HEK293 (cell line): ENCODE measurements around the gene PPP3CA.

Source experiments
- CTCF ChIA-PET: fragments of 350-600 bp; formaldehyde crosslinking; extraction: SDS; loops from one replicate; lab custom pipeline; 2021; ENCODE audit warnings: antibody characterized with exemption; lab: Yijun Ruan, JAX
- POLR2A ChIA-PET: fragments of 300-600 bp; formaldehyde crosslinking; extraction: SDS; loops from one replicate; lab custom pipeline; 2020; ENCODE audit warnings: antibody characterized with exemption, inconsistent platforms; lab: Yijun Ruan, JAX
- H3K27ac ChIP-seq: fragments of 200-500 bp; sonication (Bioruptor generic); 2 replicates; pipeline ENCODE4 v1.5.1; 2014; ENCODE audit warnings: low read depth, low read length, control low read depth, inconsistent platforms; ENCODE audit errors: extremely low read depth
- H3K36me3 ChIP-seq, 2 experiments: fragments of 200-500 bp in 1 of 2; sonication (Bioruptor generic) in 1 of 2; 1 replicate in 1 of 2; 2 replicates in 1 of 2; pipeline ENCODE4 v1.5.1; 2014 to 2017; ENCODE audit warnings: inconsistent platforms in 2 of 2, low read length in 2 of 2; ENCODE audit not compliant: control insufficient read depth in 2 of 2, insufficient read depth in 1 of 2
- H3K4me1 ChIP-seq: fragments of 200-500 bp; sonication (Bioruptor generic); 2 replicates; pipeline ENCODE4 v1.5.1; 2014; ENCODE audit warnings: mild to moderate bottlenecking, low read length, inconsistent platforms; ENCODE audit not compliant: control insufficient read depth, insufficient read depth
- H3K4me3 ChIP-seq: 2 replicates; pipeline ENCODE4 v1.5.1; 2011; ENCODE audit warnings: low read depth, mild to moderate bottlenecking, control low read depth, low read length, moderate library complexity
- H3K9me3 ChIP-seq: fragments of 200-500 bp; sonication (Bioruptor generic); 2 replicates; pipeline ENCODE4 v1.5.1; 2014; ENCODE audit warnings: low read depth, low read length, inconsistent platforms; ENCODE audit not compliant: control insufficient read depth, insufficient read depth
- EGR2 ChIP-seq: fragments of 450-650 bp; formaldehyde crosslinking; IDR thresholded peaks from 2 replicates; pipeline ENCODE4 v1.5.1; 2016; ENCODE audit warnings: low read depth, missing biosample characterization, missing genetic modification characterization
- ELK4 ChIP-seq: IDR thresholded peaks from 2 replicates; pipeline ENCODE4 v1.6.1; 2011; ENCODE audit warnings: mild to moderate bottlenecking, low read depth, low read length, borderline replicate concordance
- GLIS1 ChIP-seq: fragments of 450-650 bp; formaldehyde crosslinking; IDR thresholded peaks from 2 replicates; pipeline ENCODE4 v1.5.1; 2016; ENCODE audit warnings: missing biosample characterization, missing genetic modification characterization
- IKZF3 ChIP-seq: fragments of 450-650 bp; IDR thresholded peaks from 2 replicates; pipeline ENCODE4 v1.5.0; 2018; ENCODE audit warnings: missing biosample characterization, mild to moderate bottlenecking, missing genetic modification characterization, moderate library complexity
- MYNN ChIP-seq: fragments of 450-650 bp; formaldehyde crosslinking; IDR thresholded peaks from 2 replicates; pipeline ENCODE4 v1.5.1; 2016; ENCODE audit warnings: missing biosample characterization, missing genetic modification characterization, borderline replicate concordance
- OSR2 ChIP-seq: fragments of 450-650 bp; formaldehyde crosslinking; IDR thresholded peaks from 2 replicates; pipeline ENCODE4 v1.5.1; 2016; ENCODE audit warnings: missing biosample characterization, missing genetic modification characterization
- OVOL3 ChIP-seq: fragments of 450-650 bp; formaldehyde crosslinking; IDR thresholded peaks from 2 replicates; pipeline ENCODE4 v1.5.1; 2016; ENCODE audit warnings: missing biosample characterization, missing genetic modification characterization
- SETDB1 ChIP-seq: IDR thresholded peaks from one replicate; pipeline ENCODE4 v1.6.1; 2017; ENCODE audit warnings: mild to moderate bottlenecking, low read length, moderate library complexity, mixed read lengths; ENCODE audit not compliant: insufficient read length
- ZBTB8A ChIP-seq: fragments of 450-650 bp; formaldehyde crosslinking; IDR thresholded peaks from 2 replicates; pipeline ENCODE4 v1.5.1; 2016; ENCODE audit warnings: missing biosample characterization, missing genetic modification characterization
- ZNF174 ChIP-seq: fragments of 450-650 bp; formaldehyde crosslinking; IDR thresholded peaks from 2 replicates; pipeline ENCODE4 v1.5.0; 2017; ENCODE audit warnings: missing biosample characterization, mild to moderate bottlenecking, missing genetic modification characterization
- ZNF175 ChIP-seq: fragments of 450-650 bp; formaldehyde crosslinking; IDR thresholded peaks from 2 replicates; pipeline ENCODE4 v1.5.1; 2016; ENCODE audit warnings: missing biosample characterization, missing genetic modification characterization
- ZNF221 ChIP-seq: fragments of 450-650 bp; formaldehyde crosslinking; IDR thresholded peaks from 2 replicates; pipeline ENCODE4 v1.5.1; 2017; ENCODE audit warnings: missing biosample characterization, missing genetic modification characterization, borderline replicate concordance
- ZNF366 ChIP-seq: fragments of 450-650 bp; formaldehyde crosslinking; conservative IDR thresholded peaks from 2 replicates; pipeline ENCODE4 v1.5.1; 2016; ENCODE audit warnings: missing biosample characterization, missing genetic modification characterization
- ZNF37A ChIP-seq: fragments of 450-650 bp; IDR thresholded peaks from 2 replicates; pipeline ENCODE4 v1.5.1; 2018; ENCODE audit warnings: missing biosample characterization, missing genetic modification characterization
- ZNF391 ChIP-seq: fragments of 450-650 bp; formaldehyde crosslinking; IDR thresholded peaks from 2 replicates; pipeline ENCODE4 v1.5.1; 2016; ENCODE audit warnings: low read depth, missing biosample characterization, missing genetic modification characterization, borderline replicate concordance
- ZNF394 ChIP-seq: fragments of 450-650 bp; formaldehyde crosslinking; IDR thresholded peaks from 2 replicates; pipeline ENCODE4 v1.5.1; 2016; ENCODE audit warnings: missing biosample characterization, missing genetic modification characterization, mild to moderate bottlenecking, moderate library complexity, borderline replicate concordance
- ZNF514 ChIP-seq: fragments of 450-650 bp; formaldehyde crosslinking; IDR thresholded peaks from 2 replicates; pipeline ENCODE4 v1.5.1; 2016; ENCODE audit warnings: missing biosample characterization, missing genetic modification characterization
- ZNF530 ChIP-seq: fragments of 450-650 bp; formaldehyde crosslinking; IDR thresholded peaks from 2 replicates; pipeline ENCODE4 v1.5.1; 2016; ENCODE audit warnings: low read depth, missing biosample characterization, missing genetic modification characterization
- ZNF555 ChIP-seq: fragments of 450-650 bp; formaldehyde crosslinking; conservative IDR thresholded peaks from 2 replicates; pipeline ENCODE4 v1.5.1; 2017; ENCODE audit warnings: missing biosample characterization, mild to moderate bottlenecking, missing genetic modification characterization, inconsistent platforms
- ZNF560 ChIP-seq: fragments of 450-650 bp; formaldehyde crosslinking; IDR thresholded peaks from 2 replicates; pipeline ENCODE4 v1.5.1; 2017; ENCODE audit warnings: missing biosample characterization, missing genetic modification characterization, borderline replicate concordance
- ZNF571 ChIP-seq: fragments of 450-650 bp; formaldehyde crosslinking; IDR thresholded peaks from 2 replicates; pipeline ENCODE4 v1.5.0; 2017; ENCODE audit warnings: missing biosample characterization, missing genetic modification characterization
- ZNF596 ChIP-seq: fragments of 450-650 bp; IDR thresholded peaks from 2 replicates; pipeline ENCODE4 v1.5.0; 2018; ENCODE audit warnings: missing biosample characterization, mild to moderate bottlenecking, missing genetic modification characterization, moderate library complexity
- ZNF623 ChIP-seq: fragments of 450-650 bp; formaldehyde crosslinking; IDR thresholded peaks from 2 replicates; pipeline ENCODE4 v1.5.1; 2016; ENCODE audit warnings: missing biosample characterization, missing genetic modification characterization
- ZNF624 ChIP-seq: fragments of 450-650 bp; formaldehyde crosslinking; IDR thresholded peaks from 2 replicates; pipeline ENCODE4 v1.5.1; 2017; ENCODE audit warnings: missing biosample characterization, missing genetic modification characterization
- ZNF707 ChIP-seq: fragments of 450-650 bp; formaldehyde crosslinking; IDR thresholded peaks from 2 replicates; pipeline ENCODE4 v1.5.1; 2016; ENCODE audit warnings: missing biosample characterization, missing genetic modification characterization
- ZNF791 ChIP-seq: fragments of 450-650 bp; formaldehyde crosslinking; IDR thresholded peaks from 2 replicates; pipeline ENCODE4 v1.5.1; 2016; ENCODE audit warnings: missing biosample characterization, missing genetic modification characterization
- TF ChIP-seq, protein P1 (sequence below): fragments of 450-650 bp; formaldehyde crosslinking; IDR thresholded peaks from 2 replicates; pipeline ENCODE4 v1.5.1; 2017; ENCODE audit warnings: missing biosample characterization, missing genetic modification characterization
- TF ChIP-seq, protein P2 (sequence below): fragments of 450-650 bp; formaldehyde crosslinking; IDR thresholded peaks from 2 replicates; pipeline ENCODE4 v1.5.1; 2017; ENCODE audit warnings: missing biosample characterization, missing genetic modification characterization
- TF ChIP-seq, protein P3 (sequence below): fragments of 450-650 bp; formaldehyde crosslinking; IDR thresholded peaks from 2 replicates; pipeline ENCODE4 v1.5.1; 2016; ENCODE audit warnings: missing biosample characterization, missing genetic modification characterization

Gene PPP3CA

GRCh38 chr4:101218346-101218745 is 129.0 kb downstream of the PPP3CA start:
- Histone ChIP-seq H3K9me3 (no peaks in the 10 kb centered on the region), H3K27ac (no peak overlapping the region), H3K4me1 (no peaks in the 10 kb centered on the region), H3K4me3 (no peak overlapping the region), H3K36me3 (no peaks in the 10 kb centered on the region)
- TF ChIP-seq ELK4 (no peak), OVOL3 (tag by site-specific recombination) (no peak), MYNN (tag by site-specific recombination) (no peak), ZNF560 (tag by site-specific recombination) (no peak), ZNF366 (tag by site-specific recombination) (no peak)
- ChIA-PET POLR2A (no interaction called here), CTCF (no interaction called here)

- Histone ChIP-seq H3K9me3 (no peaks in the 10 kb centered on the region), H3K27ac (no peak overlapping the region), H3K4me3 (no peak overlapping the region), H3K36me3 (no peaks in the 10 kb centered on the region), H3K4me1 (no peaks in the 10 kb centered on the region)
- TF ChIP-seq ZNF175 (no peak), ZBTB8A (tag by site-specific recombination) (no peak), ZNF571 (tag by site-specific recombination) (no peak), OVOL3 (tag by site-specific recombination) (no peak), ZNF624 (no peak), ZNF174 (no peak), ZNF555 (tag by site-specific recombination) (no peak), ZNF391 (tag by site-specific recombination) (no peak), ZNF623 (tag by site-specific recombination) (no peak), ZNF221 (tag by site-specific recombination) (no peak), ZNF707 (no peak), GLIS1 (tag by site-specific recombination) (no peak)
- TF ChIP-seq, protein P1, sequence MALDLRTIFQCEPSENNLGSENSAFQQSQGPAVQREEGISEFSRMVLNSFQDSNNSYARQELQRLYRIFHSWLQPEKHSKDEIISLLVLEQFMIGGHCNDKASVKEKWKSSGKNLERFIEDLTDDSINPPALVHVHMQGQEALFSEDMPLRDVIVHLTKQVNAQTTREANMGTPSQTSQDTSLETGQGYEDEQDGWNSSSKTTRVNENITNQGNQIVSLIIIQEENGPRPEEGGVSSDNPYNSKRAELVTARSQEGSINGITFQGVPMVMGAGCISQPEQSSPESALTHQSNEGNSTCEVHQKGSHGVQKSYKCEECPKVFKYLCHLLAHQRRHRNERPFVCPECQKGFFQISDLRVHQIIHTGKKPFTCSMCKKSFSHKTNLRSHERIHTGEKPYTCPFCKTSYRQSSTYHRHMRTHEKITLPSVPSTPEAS = no peak
- ChIA-PET POLR2A (no interaction called here), CTCF (no interaction called here)
These were observed 129.8 kb downstream of the PPP3CA start for GRCh38 chr4:101217353-101218031.

DNA sequence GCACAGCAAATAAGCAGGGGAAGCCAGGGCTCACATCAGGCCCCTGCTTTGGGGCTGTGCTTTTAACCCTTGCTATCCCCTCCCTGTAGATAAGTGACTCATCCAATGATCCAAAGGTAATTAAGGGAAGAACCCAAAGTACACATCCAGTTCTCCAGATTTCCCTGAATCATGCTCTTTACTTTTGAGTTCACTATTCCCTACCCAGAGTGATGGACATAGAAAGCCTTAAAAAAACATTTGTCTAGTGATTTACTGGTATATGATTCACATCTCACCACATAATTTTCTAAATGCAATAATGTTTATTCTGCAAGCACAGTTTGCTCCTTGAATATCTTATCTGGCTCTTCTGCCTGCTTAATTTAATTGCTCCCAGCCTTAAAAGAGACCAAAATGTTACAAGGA is 136.2 kb downstream of the PPP3CA start:
- Histone ChIP-seq H3K36me3 (no peaks in the 10 kb centered on the region), H3K9me3 (no peaks in the 10 kb centered on the region), H3K27ac (no peak overlapping the region), H3K4me3 (no peak overlapping the region), H3K4me1 (peaks cover 4% of the 10 kb centered on the region; the same call in 1 of the 2 replicates)
- POLR2A ChIA-PET = no interaction called here
- CTCF ChIA-PET = no interaction called here
- TF ChIP-seq, protein P2, sequence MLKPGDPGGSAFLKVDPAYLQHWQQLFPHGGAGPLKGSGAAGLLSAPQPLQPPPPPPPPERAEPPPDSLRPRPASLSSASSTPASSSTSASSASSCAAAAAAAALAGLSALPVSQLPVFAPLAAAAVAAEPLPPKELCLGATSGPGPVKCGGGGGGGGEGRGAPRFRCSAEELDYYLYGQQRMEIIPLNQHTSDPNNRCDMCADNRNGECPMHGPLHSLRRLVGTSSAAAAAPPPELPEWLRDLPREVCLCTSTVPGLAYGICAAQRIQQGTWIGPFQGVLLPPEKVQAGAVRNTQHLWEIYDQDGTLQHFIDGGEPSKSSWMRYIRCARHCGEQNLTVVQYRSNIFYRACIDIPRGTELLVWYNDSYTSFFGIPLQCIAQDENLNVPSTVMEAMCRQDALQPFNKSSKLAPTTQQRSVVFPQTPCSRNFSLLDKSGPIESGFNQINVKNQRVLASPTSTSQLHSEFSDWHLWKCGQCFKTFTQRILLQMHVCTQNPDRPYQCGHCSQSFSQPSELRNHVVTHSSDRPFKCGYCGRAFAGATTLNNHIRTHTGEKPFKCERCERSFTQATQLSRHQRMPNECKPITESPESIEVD (tag by site-specific recombination) = peak; percentile 47
- no peak for TF ChIP-seq EGR2 (tag by site-specific recombination)
- TF ChIP-seq ZNF530 (tag by site-specific recombination) = no peak
- TF ChIP-seq ZNF394 (tag by site-specific recombination) = no peak
- TF ChIP-seq ZNF791 (tag by site-specific recombination) = no peak
- 0 out of 2 replicates have a peak, but pooled peaks have one; percentile 25 for TF ChIP-seq OSR2
- TF ChIP-seq, protein P3, sequence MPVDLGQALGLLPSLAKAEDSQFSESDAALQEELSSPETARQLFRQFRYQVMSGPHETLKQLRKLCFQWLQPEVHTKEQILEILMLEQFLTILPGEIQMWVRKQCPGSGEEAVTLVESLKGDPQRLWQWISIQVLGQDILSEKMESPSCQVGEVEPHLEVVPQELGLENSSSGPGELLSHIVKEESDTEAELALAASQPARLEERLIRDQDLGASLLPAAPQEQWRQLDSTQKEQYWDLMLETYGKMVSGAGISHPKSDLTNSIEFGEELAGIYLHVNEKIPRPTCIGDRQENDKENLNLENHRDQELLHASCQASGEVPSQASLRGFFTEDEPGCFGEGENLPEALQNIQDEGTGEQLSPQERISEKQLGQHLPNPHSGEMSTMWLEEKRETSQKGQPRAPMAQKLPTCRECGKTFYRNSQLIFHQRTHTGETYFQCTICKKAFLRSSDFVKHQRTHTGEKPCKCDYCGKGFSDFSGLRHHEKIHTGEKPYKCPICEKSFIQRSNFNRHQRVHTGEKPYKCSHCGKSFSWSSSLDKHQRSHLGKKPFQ = no peak
- peak; percentile 65; the same call in 1 of the 2 replicates for TF ChIP-seq IKZF3 (tag by site-specific recombination)
- no peak for TF ChIP-seq ZNF37A (tag by site-specific recombination)
- TF ChIP-seq ZNF514 = no peak
- TF ChIP-seq ZNF596 (tag by site-specific recombination) = no peak
- peak; percentile 21 for TF ChIP-seq SETDB1
